A549 (cell line): ENCODE measurements around the gene CCDC18. TPM values are rescaled to one million over a fixed set of nuclear protein-coding genes. Genes with fewer than 3 reads are reported as not detected.
"Not testable (repeated sequence)": the region's sequence is repeated elsewhere in the genome, so short reads cannot be mapped to it uniquely, and the experiment has no call there.

Source experiments
- ATAC-seq, 2 experiments: fragments of 200-7000 bp in 1 of 2; fragments of >200 bp in 1 of 2; cut with Nextera tagmentation in 1 of 2; cut with Tn5 transposase in 1 of 2; 3 replicates each; pipeline versions ENCODE4 v1.8.0 to v1.9.1; 2018 to 2020; ENCODE audit warnings: mild to moderate bottlenecking in 1 of 2, moderate library complexity in 1 of 2
- CTCF ChIA-PET: fragments of 300-600 bp; sonication (Branson Sonifier 250); formaldehyde crosslinking; extraction: SDS; loops from one replicate; lab custom pipeline; 2021; ENCODE audit warnings: antibody characterized with exemption, inconsistent platforms; lab: Yijun Ruan, JAX
- POLR2A ChIA-PET: fragments of 350-600 bp; formaldehyde crosslinking; extraction: SDS; loops from one replicate; lab custom pipeline; 2021; ENCODE audit warnings: antibody characterized with exemption, inconsistent platforms; lab: Yijun Ruan, JAX
- DNase-seq, 2 experiments: peaks; one replicate each; pipeline versions ENCODE4 v3.0.0 to v3.0.0-alpha.2; 2011 to 2016; ENCODE audit warnings: low read depth in 1 of 2, low spot score in 1 of 2
- FAIRE-seq: peaks from 2 replicates; lab custom pipeline; 2011; peaks lifted over from hg19 to GRCh38; lab: Jason Lieb, UNC
- H3K27ac ChIP-seq, 2 experiments: fragments of >200 bp; sonication (Bioruptor Twin); formaldehyde crosslinking; 3 replicates each; pipeline ENCODE4 v1.5.1; 2016 to 2017
- H3K4me1 ChIP-seq: fragments of >200 bp; sonication (Bioruptor Twin); formaldehyde crosslinking; 3 replicates; pipeline ENCODE4 v1.6.1; 2016
- H3K4me2 ChIP-seq: fragments of >200 bp; sonication (Bioruptor Twin); formaldehyde crosslinking; 3 replicates; pipeline ENCODE4 v1.6.1; 2016
- H3K4me3 ChIP-seq: fragments of >200 bp; sonication (Bioruptor Twin); formaldehyde crosslinking; 3 replicates; pipeline ENCODE4 v1.5.1; 2016
- H3K9me3 ChIP-seq: fragments of >200 bp; sonication (Bioruptor Twin); formaldehyde crosslinking; 3 replicates; pipeline ENCODE4 v1.6.1; 2016
- CBX2 ChIP-seq: fragments of 200-600 bp; sonication (generic); IDR thresholded peaks from 2 replicates; pipeline ENCODE4 v1.6.1; 2016; ENCODE audit warnings: low read depth, mild to moderate bottlenecking, borderline replicate concordance
- CEBPB ChIP-seq, 2 experiments: fragments of >200 bp in 1 of 2; sonication (Bioruptor Twin) in 1 of 2; formaldehyde crosslinking in 1 of 2; IDR thresholded peaks; 2 replicates each; pipeline ENCODE4 v1.6.1; 2012 to 2016
- CHD4 ChIP-seq: fragments of 200-600 bp; sonication (generic); IDR thresholded peaks from 2 replicates; pipeline ENCODE4 v1.6.1; 2016; ENCODE audit warnings: antibody characterized with exemption, mild to moderate bottlenecking, borderline replicate concordance
- E2F6 ChIP-seq: IDR thresholded peaks from 2 replicates; pipeline ENCODE4 v1.6.1; 2012; ENCODE audit warnings: low read depth, borderline replicate concordance
- ELK1 ChIP-seq: fragments of 150-350 bp; IDR thresholded peaks from 2 replicates; pipeline ENCODE4 v1.6.1; 2014; ENCODE audit warnings: low read depth, mild to moderate bottlenecking, low read length
- EP300 ChIP-seq, 2 experiments: fragments of >200 bp; sonication (Bioruptor Twin); formaldehyde crosslinking; IDR thresholded peaks; 2 replicates in 1 of 2; 3 replicates in 1 of 2; pipeline ENCODE4 v1.6.1; 2016 to 2017
- ESRRA ChIP-seq: fragments of 150-350 bp; IDR thresholded peaks from 2 replicates; pipeline ENCODE4 v1.6.1; 2014; ENCODE audit warnings: mild to moderate bottlenecking, low read length, borderline replicate concordance
- FOSL2 ChIP-seq, 2 experiments: fragments of 450-650 bp in 1 of 2; fragments of >200 bp in 1 of 2; sonication (Bioruptor Twin) in 1 of 2; formaldehyde crosslinking; IDR thresholded peaks; 2 replicates each; pipeline versions ENCODE4 v1.5.0 to v1.6.1; 2016 to 2020; ENCODE audit warnings: mild to moderate bottlenecking in 1 of 2, moderate library complexity in 1 of 2
- GATA3 ChIP-seq: IDR thresholded peaks from 2 replicates; pipeline ENCODE4 v1.6.1; 2012; ENCODE audit warnings: borderline replicate concordance
- HEYL ChIP-seq: fragments of 250-450 bp; sonication (Bioruptor Pico); IDR thresholded peaks from 2 replicates; pipeline ENCODE4 v1.8.0; 2021; ENCODE audit warnings: mild to moderate bottlenecking, moderate library complexity
- HOXB5 ChIP-seq: fragments of 250-450 bp; sonication (Bioruptor Pico); IDR thresholded peaks from 2 replicates; pipeline ENCODE4 v1.5.0; 2020; ENCODE audit warnings: mild to moderate bottlenecking, moderate library complexity
- JUN ChIP-seq, 2 experiments: fragments of >200 bp; sonication (Bioruptor Twin); formaldehyde crosslinking; IDR thresholded peaks; 2 replicates in 1 of 2; 3 replicates in 1 of 2; pipeline ENCODE4 v1.6.1; 2016 to 2017
- MAZ ChIP-seq: fragments of 150-350 bp; IDR thresholded peaks from 2 replicates; pipeline ENCODE4 v1.6.1; 2014; ENCODE audit warnings: antibody characterized with exemption, low read depth, low read length, borderline replicate concordance
- MYC ChIP-seq: IDR thresholded peaks from 2 replicates; pipeline ENCODE4 v1.6.1; 2012; ENCODE audit warnings: mild to moderate bottlenecking, inconsistent platforms, low read length, improper control_type of control experiment, borderline replicate concordance
- POLR2AphosphoS2 ChIP-seq: conservative IDR thresholded peaks from 2 replicates; pipeline ENCODE4 v1.6.1; 2012; ENCODE audit warnings: low read length, improper control_type of control experiment, inconsistent platforms
- RAD21 ChIP-seq, 2 experiments: fragments of >200 bp in 1 of 2; sonication (Bioruptor Twin) in 1 of 2; formaldehyde crosslinking in 1 of 2; IDR thresholded peaks in 1 of 2; conservative IDR thresholded peaks in 1 of 2; 2 replicates in 1 of 2; 3 replicates in 1 of 2; pipeline ENCODE4 v1.6.1; 2012 to 2018; ENCODE audit warnings: inconsistent platforms in 1 of 2
- RARB ChIP-seq: fragments of 250-450 bp; sonication (Bioruptor Pico); IDR thresholded peaks from 2 replicates; pipeline ENCODE4 v1.8.0; 2021; ENCODE audit warnings: mild to moderate bottlenecking, moderate library complexity
- RCOR1 ChIP-seq: fragments of 150-350 bp; IDR thresholded peaks from 2 replicates; pipeline ENCODE4 v1.6.1; 2014; ENCODE audit warnings: antibody characterized with exemption, low read length, low read depth
- TP53 ChIP-seq: fragments of 250-450 bp; sonication (Bioruptor Pico); IDR thresholded peaks from 2 replicates; pipeline ENCODE4 v1.5.0; 2021; ENCODE audit warnings: mild to moderate bottlenecking, moderate library complexity
- ZC3H11A ChIP-seq: fragments of 450-650 bp; IDR thresholded peaks from 2 replicates; pipeline ENCODE4 v1.6.1; 2014; ENCODE audit warnings: antibody characterized with exemption, mild to moderate bottlenecking
- ZFP36 ChIP-seq: fragments of 450-650 bp; IDR thresholded peaks from 2 replicates; pipeline ENCODE4 v1.6.1; 2014; ENCODE audit warnings: borderline replicate concordance; ENCODE audit not compliant: partially characterized antibody
- WGBS: methylation state at CpG from one replicate; pipeline ENCODE4 v1.1.6; 2017; ENCODE audit errors: missing lambda C conversion rate; 5-methylcytosine and 5-hydroxymethylcytosine counted together
- polyA plus RNA-seq, 4 experiments: library from polyadenylated mRNA; depleted of rRNA in 3 of 4; stranded (reverse); fragments of >200 nt; fragmentation: RNase III in 1 of 4; extraction: RNeasy Plus Mini Kit Qiagen cat#74134 plus additional on column Dnase treatment in 1 of 4; gene quantifications; 2 replicates in 3 of 4; 3 replicates in 1 of 4; pipeline ENCODE4 v1.2.3, GENCODE V29; 2011 to 2017
- TF ChIP-seq, protein P1 (sequence below): fragments of 250-450 bp; sonication (Bioruptor Pico); IDR thresholded peaks from 2 replicates; pipeline ENCODE4 v1.5.0; 2021; ENCODE audit warnings: mild to moderate bottlenecking, moderate library complexity, borderline replicate concordance
- TF ChIP-seq, protein P2 (sequence below): fragments of >200 bp; sonication (Bioruptor Twin); formaldehyde crosslinking; IDR thresholded peaks from 2 replicates; pipeline ENCODE4 v1.6.1; 2016
- TF ChIP-seq, protein P3 (sequence below): IDR thresholded peaks from 2 replicates; pipeline ENCODE4 v1.6.1; 2012

The CCDC18 gene
- polyA plus RNA-seq, 2 of the 4 experiments (the other 2 are of a cell fraction) = 9.8 to 10.0 TPM

- Histone ChIP-seq H3K27ac (no peak overlapping the region), H3K4me3 (no peak overlapping the region), H3K4me1 (peaks cover 4% of the 10 kb centered on the region; the same call in 1 of the 3 replicates), H3K9me3 (peaks cover 4% of the 10 kb centered on the region; the same call in 2 of the 3 replicates), H3K4me2 (no peak overlapping the region)
- FAIRE-seq = no peak
- ChIA-PET CTCF (no interaction called here), POLR2A (no interaction called here)
- ATAC-seq = no peak
- TF ChIP-seq MAZ (no peak), POLR2AphosphoS2 (no peak), E2F6 (no peak)
- no peak for DNase-seq
- WGBS = 89% methylated on average over 2 of the region's 2 CpGs
These were observed 75.9 kb downstream of the CCDC18 start for GRCh38 chr1:93256433-93256832.

DNA sequence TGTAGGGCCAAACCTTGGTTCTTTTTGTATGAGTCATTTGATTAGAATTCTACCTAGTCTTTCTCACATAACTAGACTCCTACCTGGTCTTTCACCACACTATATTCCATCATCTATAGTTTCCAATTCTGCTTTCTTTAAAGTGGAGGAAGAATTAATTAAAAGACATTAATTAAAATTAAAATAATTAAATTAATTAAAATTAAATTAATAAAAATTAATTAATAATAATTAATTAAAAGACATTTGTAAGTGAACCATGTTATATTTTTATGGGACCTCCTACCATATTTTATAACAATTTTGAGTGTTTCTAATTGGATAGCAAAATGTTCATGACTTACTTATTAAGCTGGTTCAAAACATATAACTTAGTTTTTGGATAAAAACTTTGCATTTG is 77.4 kb downstream of the CCDC18 start:
- Histone ChIP-seq H3K9me3 (peaks cover 11% of the 10 kb centered on the region), H3K4me3 (no peak overlapping the region), H3K4me1 (peaks cover 4% of the 10 kb centered on the region; the same call in 1 of the 3 replicates), H3K4me2 (no peak overlapping the region), H3K27ac (no peak overlapping the region)
- TF ChIP-seq MYC (no peak), FOSL2 (IDR thresholded peaks at IDR 0.05) (no peak), FOSL2 (CRISPR knock-in tag; IDR thresholded peaks at IDR 0.05) (no peak), RCOR1 (no peak), ESRRA (no peak), CEBPB (IDR thresholded peaks at IDR 0.05) (no peak), ZC3H11A (no peak), RARB (CRISPR knock-in tag) (no peak), CHD4 (no peak), TP53 (no peak)
- TF ChIP-seq, protein P1, sequence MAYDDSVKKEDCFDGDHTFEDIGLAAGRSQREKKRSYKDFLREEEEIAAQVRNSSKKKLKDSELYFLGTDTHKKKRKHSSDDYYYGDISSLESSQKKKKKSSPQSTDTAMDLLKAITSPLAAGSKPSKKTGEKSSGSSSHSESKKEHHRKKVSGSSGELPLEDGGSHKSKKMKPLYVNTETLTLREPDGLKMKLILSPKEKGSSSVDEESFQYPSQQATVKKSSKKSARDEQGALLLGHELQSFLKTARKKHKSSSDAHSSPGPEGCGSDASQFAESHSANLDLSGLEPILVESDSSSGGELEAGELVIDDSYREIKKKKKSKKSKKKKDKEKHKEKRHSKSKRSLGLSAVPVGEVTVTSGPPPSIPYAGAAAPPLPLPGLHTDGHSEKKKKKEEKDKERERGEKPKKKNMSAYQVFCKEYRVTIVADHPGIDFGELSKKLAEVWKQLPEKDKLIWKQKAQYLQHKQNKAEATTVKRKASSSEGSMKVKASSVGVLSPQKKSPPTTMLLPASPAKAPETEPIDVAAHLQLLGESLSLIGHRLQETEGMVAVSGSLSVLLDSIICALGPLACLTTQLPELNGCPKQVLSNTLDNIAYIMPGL = no peak
- ATAC-seq (no peak), FAIRE-seq (no peak), DNase-seq (peak in 1 of 2 experiments; percentile 4)
- ChIA-PET POLR2A (no interaction called here), CTCF (no interaction called here)

- CTCF ChIA-PET = not testable (repeated sequence)
These were observed 80.2 kb downstream of the CCDC18 start for GRCh38 chr1:93260726-93261125.

DNA sequence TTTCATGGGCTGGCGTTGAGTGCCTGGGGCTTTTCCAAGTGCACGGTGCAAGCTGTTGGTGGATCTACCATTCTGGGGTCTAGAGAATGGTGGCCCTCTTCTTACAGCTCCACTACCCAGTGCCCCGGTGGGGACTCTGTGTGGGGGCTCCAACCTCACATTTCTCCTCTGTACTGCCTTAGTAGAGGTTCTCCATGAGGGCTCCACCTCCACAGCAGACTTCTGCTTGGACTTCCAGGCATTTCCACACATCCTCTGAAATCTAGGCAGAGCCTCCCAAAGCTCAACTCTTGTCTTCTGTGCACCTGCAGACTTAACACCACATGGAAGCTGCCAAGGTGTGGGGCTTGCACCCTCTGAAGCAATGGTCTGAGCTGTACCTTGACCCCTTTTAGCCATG is 82.1 kb downstream of the CCDC18 start:
- ATAC-seq (no peak), DNase-seq (no peak), FAIRE-seq (no peak)
- Histone ChIP-seq H3K9me3 (peaks cover 13% of the 10 kb centered on the region), H3K4me1 (peaks cover 1% of the 10 kb centered on the region; the same call in 1 of the 3 replicates), H3K4me2 (no peak overlapping the region), H3K27ac (no peak overlapping the region), H3K4me3 (no peak overlapping the region)
- ChIA-PET POLR2A (no interaction called here), CTCF (no interaction called here)
- WGBS = 100% methylated on average over 1 of the region's 3 CpGs
- no peak for TF ChIP-seq CHD4
- no peak for TF ChIP-seq HEYL (CRISPR knock-in tag)
- TF ChIP-seq ZFP36 = no peak
- no peak for TF ChIP-seq EP300 (IDR thresholded peaks at IDR 0.05)
- TF ChIP-seq CBX2 = no peak
- no peak for TF ChIP-seq GATA3
- TF ChIP-seq POLR2AphosphoS2 = no peak
- TF ChIP-seq, protein P2, sequence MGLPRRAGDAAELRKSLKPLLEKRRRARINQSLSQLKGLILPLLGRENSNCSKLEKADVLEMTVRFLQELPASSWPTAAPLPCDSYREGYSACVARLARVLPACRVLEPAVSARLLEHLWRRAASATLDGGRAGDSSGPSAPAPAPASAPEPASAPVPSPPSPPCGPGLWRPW = no peak
- TF ChIP-seq ELK1 = no peak
- TF ChIP-seq, protein P3, sequence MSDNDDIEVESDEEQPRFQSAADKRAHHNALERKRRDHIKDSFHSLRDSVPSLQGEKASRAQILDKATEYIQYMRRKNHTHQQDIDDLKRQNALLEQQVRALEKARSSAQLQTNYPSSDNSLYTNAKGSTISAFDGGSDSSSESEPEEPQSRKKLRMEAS = no peak
- no peak for TF ChIP-seq HOXB5
- no peak for TF ChIP-seq RAD21 (conservative IDR thresholded peaks at IDR 0.05 in 1 of 2, IDR thresholded peaks at IDR 0.05 in 1 of 2)
- TF ChIP-seq ZC3H11A = no peak
- no peak for TF ChIP-seq JUN (IDR thresholded peaks at IDR 0.05)
- TF ChIP-seq, all 56 proteins: peak for 0

More at GRCh38 chr1:93260726-93261125, 80.2 kb downstream of the CCDC18 start:
- ATAC-seq, H3K27ac ChIP-seq, FAIRE-seq, H3K4me3 ChIP-seq, POLR2A ChIA-PET, H3K4me2 ChIP-seq, H3K4me1 ChIP-seq, DNase-seq: not testable (repeated sequence)
- peaks cover 13% of the 10 kb centered on the region for H3K9me3 ChIP-seq
- WGBS = 88% methylated on average over 3 of the region's 3 CpGs

GRCh38 chr1:93268888-93269287 is 88.4 kb downstream of the CCDC18 start:
- 94% methylated on average over 3 of the region's 3 CpGs for whole genome bisulfite sequencing
- POLR2A ChIA-PET, H3K4me3 ChIP-seq, H3K4me1 ChIP-seq, ATAC-seq, FAIRE-seq, H3K27ac ChIP-seq, H3K9me3 ChIP-seq, DNase-seq, H3K4me2 ChIP-seq: not testable (repeated sequence)
- CTCF ChIA-PET = interaction anchor here (0.9 kb wide), 1 partner anchor 36 kb away, joined by 5 read pairs; no protein-coding TSS in a partner anchor
